Osteoblast (primary cell): ENCODE measurements around the gene KLHL7. TPM values are rescaled to one million over a fixed set of nuclear protein-coding genes. Genes with fewer than 3 reads are reported as not detected.

Source experiments
- DNase-seq: peaks from one replicate; pipeline ENCODE4 v3.0.0; 2011; ENCODE audit warnings: low spot score, mixed read lengths; ENCODE audit not compliant: insufficient read length; ENCODE audit errors: missing footprints
- H2AFZ ChIP-seq: 2 replicates; pipeline ENCODE4 v1.6.0; 2011; ENCODE audit warnings: mild to moderate bottlenecking, low read length
- H3K27ac ChIP-seq: 2 replicates; pipeline ENCODE4 v1.5.1; 2011; ENCODE audit warnings: mild to moderate bottlenecking, low read depth, low read length, moderate library complexity
- H3K27me3 ChIP-seq: 2 replicates; pipeline ENCODE4 v1.6.0; 2012; ENCODE audit warnings: mild to moderate bottlenecking, control low read depth, inconsistent platforms, low read length, moderate library complexity; ENCODE audit not compliant: insufficient read depth
- H3K36me3 ChIP-seq: 2 replicates; pipeline ENCODE4 v1.5.1; 2011; ENCODE audit warnings: mild to moderate bottlenecking, low read length, control low read depth, moderate library complexity; ENCODE audit not compliant: insufficient read depth
- H3K4me1 ChIP-seq: 2 replicates; pipeline ENCODE4 v1.5.1; 2011; ENCODE audit warnings: mild to moderate bottlenecking, low read length, control low read depth, moderate library complexity; ENCODE audit not compliant: insufficient read depth
- H3K4me2 ChIP-seq: 2 replicates; pipeline ENCODE4 v1.6.0; 2011; ENCODE audit warnings: mild to moderate bottlenecking, low read length; ENCODE audit not compliant: insufficient read depth
- H3K4me3 ChIP-seq: fragments of 200-600 bp; sonication (generic); 3 replicates; pipeline ENCODE4 v1.5.1; 2012; ENCODE audit warnings: mild to moderate bottlenecking, low read length, inconsistent platforms; ENCODE audit not compliant: insufficient read depth
- H3K79me2 ChIP-seq: 2 replicates; pipeline ENCODE4 v1.6.0; 2012; ENCODE audit warnings: mild to moderate bottlenecking, low read length, control low read depth, inconsistent platforms; ENCODE audit not compliant: insufficient read depth
- H3K9me3 ChIP-seq: 2 replicates; pipeline ENCODE4 v1.5.1; 2011; ENCODE audit warnings: low read depth, low read length, control low read depth
- H4K20me1 ChIP-seq: 2 replicates; pipeline ENCODE4 v1.6.0; 2012; ENCODE audit warnings: mild to moderate bottlenecking, low read length, control low read depth; ENCODE audit not compliant: insufficient read depth
- total RNA-seq: library from RNA; depleted of rRNA; stranded (reverse); fragments of >200 nt; gene quantifications from 2 replicates; pipeline ENCODE4 v1.2.3, GENCODE V29; 2012
- TF ChIP-seq, protein P1 (sequence below): IDR thresholded peaks from 2 replicates; pipeline ENCODE4 v1.5.1; 2011; ENCODE audit warnings: mild to moderate bottlenecking, low read depth, low read length, moderate library complexity; ENCODE audit errors: extremely low read depth

Gene KLHL7, protein sequence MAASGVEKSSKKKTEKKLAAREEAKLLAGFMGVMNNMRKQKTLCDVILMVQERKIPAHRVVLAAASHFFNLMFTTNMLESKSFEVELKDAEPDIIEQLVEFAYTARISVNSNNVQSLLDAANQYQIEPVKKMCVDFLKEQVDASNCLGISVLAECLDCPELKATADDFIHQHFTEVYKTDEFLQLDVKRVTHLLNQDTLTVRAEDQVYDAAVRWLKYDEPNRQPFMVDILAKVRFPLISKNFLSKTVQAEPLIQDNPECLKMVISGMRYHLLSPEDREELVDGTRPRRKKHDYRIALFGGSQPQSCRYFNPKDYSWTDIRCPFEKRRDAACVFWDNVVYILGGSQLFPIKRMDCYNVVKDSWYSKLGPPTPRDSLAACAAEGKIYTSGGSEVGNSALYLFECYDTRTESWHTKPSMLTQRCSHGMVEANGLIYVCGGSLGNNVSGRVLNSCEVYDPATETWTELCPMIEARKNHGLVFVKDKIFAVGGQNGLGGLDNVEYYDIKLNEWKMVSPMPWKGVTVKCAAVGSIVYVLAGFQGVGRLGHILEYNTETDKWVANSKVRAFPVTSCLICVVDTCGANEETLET
- total RNA-seq = 44.2 and 44.5 TPM in 2 replicates

GRCh38 chr7:23105644-23106056, at the start of gene KLHL7:
TSS of gene KLHL7 (plus strand) at chr7:23105785. CDS start at chr7:23106027, 242 bp downstream.
- Histone ChIP-seq H3K27me3 (no peaks in the 10 kb centered on the region), H2AFZ (peak within 1 kb of the TSS; percentile 97), H3K27ac (peak within 1 kb of the TSS; percentile 86), H3K4me1 (peaks cover 17% of the 10 kb centered on the region), H3K79me2 (peaks cover 46% of the 10 kb centered on the region), H3K9me3 (no peaks in the 10 kb centered on the region), H3K4me3 (peak within 1 kb of the TSS; percentile 99), H3K4me2 (peak within 1 kb of the TSS; percentile 99), H4K20me1 (peaks cover 34% of the 10 kb centered on the region), H3K36me3 (no peaks in the 10 kb centered on the region)
- DNase-seq = peak; percentile 96
- TF ChIP-seq, protein P1, sequence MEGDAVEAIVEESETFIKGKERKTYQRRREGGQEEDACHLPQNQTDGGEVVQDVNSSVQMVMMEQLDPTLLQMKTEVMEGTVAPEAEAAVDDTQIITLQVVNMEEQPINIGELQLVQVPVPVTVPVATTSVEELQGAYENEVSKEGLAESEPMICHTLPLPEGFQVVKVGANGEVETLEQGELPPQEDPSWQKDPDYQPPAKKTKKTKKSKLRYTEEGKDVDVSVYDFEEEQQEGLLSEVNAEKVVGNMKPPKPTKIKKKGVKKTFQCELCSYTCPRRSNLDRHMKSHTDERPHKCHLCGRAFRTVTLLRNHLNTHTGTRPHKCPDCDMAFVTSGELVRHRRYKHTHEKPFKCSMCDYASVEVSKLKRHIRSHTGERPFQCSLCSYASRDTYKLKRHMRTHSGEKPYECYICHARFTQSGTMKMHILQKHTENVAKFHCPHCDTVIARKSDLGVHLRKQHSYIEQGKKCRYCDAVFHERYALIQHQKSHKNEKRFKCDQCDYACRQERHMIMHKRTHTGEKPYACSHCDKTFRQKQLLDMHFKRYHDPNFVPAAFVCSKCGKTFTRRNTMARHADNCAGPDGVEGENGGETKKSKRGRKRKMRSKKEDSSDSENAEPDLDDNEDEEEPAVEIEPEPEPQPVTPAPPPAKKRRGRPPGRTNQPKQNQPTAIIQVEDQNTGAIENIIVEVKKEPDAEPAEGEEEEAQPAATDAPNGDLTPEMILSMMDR = no peak

DNA sequence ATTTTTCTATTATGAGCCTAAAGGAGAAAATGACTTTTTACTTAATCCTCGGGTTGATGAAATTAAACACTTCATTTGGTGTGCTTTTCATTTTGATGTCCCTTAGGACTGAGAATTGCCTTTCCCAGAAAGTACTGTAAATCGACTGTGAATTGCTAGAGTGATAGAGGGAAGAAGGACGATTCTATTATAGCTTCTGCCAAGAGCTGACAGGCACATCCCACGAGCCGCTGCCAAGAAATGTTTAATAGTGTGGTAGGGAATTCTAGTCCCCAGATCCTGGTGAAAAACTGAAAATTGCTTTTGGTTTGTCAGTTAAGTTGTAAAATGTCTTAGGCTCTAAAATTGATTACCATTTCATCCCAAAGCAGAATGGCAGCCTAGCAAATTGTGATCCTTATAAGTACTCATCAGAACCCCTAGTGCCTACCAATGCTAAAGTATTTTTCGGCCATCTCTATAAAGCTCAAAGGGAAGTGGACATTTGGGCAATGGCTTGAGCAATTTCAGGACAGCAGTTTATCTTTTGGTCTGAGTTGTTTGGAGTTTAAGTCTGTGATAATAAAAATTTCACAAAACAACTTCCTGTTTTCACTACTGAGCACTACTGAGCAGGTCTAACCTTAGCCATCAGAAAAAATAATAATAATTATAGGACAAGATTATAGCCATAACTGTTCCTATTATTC, 47.0 kb upstream of the KLHL7 start:
- Histone ChIP-seq H3K4me2 (peak overlapping the region; percentile 73), H3K4me3 (peak overlapping the region; percentile 44), H3K36me3 (no peaks in the 10 kb centered on the region), H3K27ac (peak overlapping the region; percentile 23), H3K4me1 (peaks cover 15% of the 10 kb centered on the region), H3K27me3 (no peaks in the 10 kb centered on the region), H4K20me1 (no peaks in the 10 kb centered on the region), H2AFZ (peak overlapping the region; percentile 79), H3K9me3 (no peaks in the 10 kb centered on the region), H3K79me2 (no peaks in the 10 kb centered on the region)
- TF ChIP-seq, protein P1 = no peak
- DNase-seq = no peak

DNA sequence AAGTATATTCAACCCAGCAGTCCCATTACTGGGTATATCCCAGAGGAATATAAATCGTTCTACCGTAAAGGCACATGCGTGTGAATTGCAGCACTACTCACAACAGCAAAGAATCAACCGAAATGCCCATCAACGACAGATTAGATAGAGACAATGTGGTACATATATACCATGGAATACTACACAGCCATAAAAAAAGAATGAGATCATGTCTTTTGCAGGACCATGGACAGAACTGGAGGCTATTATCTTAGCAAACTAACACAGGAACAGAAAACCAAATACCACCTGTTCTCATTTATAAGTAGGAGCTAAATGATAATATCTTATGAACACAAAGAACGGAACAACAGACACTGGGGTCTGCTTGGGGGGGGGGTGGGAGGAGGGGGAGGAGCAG, 44.3 kb upstream of the KLHL7 start:
- Histone ChIP-seq H3K4me3 (no peak overlapping the region), H3K79me2 (no peaks in the 10 kb centered on the region), H2AFZ (no peak overlapping the region), H3K4me1 (peaks cover 20% of the 10 kb centered on the region), H3K4me2 (no peak overlapping the region), H4K20me1 (no peaks in the 10 kb centered on the region), H3K36me3 (no peaks in the 10 kb centered on the region), H3K9me3 (no peaks in the 10 kb centered on the region), H3K27me3 (no peaks in the 10 kb centered on the region), H3K27ac (no peak overlapping the region)
- no peak for DNase-seq
- TF ChIP-seq, protein P1 = no peak
